ENCODE measurements around the gene CDR2L. TPM values are rescaled to one million over a fixed set of nuclear protein-coding genes. Genes with fewer than 3 reads are reported as not detected.

Gene CDR2L
- polyA plus RNA-seq, 2 of the 4 experiments (the other 2 are of a cell fraction): 18.5 to 34.0 TPM

DNA sequence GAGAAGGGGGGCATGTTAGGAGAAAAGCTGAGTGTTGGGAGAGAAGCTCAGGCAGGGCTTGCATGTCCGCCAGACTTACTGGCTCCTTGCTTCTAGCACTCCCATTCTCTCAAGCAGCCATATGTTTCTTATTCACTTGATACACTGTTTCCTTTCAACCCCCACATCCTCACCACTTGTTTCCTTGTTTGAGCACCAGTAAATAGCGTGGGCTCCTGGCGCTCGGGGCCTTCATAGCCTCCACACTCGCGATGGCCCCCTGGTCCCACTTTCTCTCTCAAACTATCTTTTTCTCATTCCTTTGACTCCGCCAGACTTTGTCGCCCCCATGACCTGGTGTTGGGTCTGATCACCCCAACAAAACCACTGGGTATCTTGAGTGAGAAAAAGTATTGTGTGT, 42.7 kb downstream of the CDR2L start:
- H3K4me2 ChIP-seq: no peak overlapping the region
- CTCF ChIA-PET: interaction anchor here (0.8 to 6.2 kb wide), 7 partner anchors 9 to 110 kb away, joined by 3 to 60 read pairs (median 7); partner anchors contain the start of gene MRPL58
- H3K4me3 ChIP-seq: no peak overlapping the region
- FAIRE-seq: no peak
- H3K9me3 ChIP-seq: no peaks in the 10 kb centered on the region
- WGBS (ENCODE audit: missing lambda C conversion rate): 74% methylated on average over 8 of the region's 8 CpGs
- no peak for ATAC-seq
- no peak for DNase-seq (ENCODE audit: low read depth in 1 of 2, low spot score in 1 of 2)
- no peak for TF ChIP-seq MYC (IDR thresholded peaks at IDR 0.05; ENCODE audit: borderline replicate concordance, low read length)
- TF ChIP-seq, protein P1, sequence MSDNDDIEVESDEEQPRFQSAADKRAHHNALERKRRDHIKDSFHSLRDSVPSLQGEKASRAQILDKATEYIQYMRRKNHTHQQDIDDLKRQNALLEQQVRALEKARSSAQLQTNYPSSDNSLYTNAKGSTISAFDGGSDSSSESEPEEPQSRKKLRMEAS (IDR thresholded peaks at IDR 0.05): no peak
- TF ChIP-seq FOSL2 (IDR thresholded peaks at IDR 0.05): no peak
- no peak for TF ChIP-seq FOSL2 (CRISPR knock-in tag; IDR thresholded peaks at IDR 0.05)
- TF ChIP-seq RARB (CRISPR knock-in tag; IDR thresholded peaks at IDR 0.05): no peak
- TF ChIP-seq KDM5A (IDR thresholded peaks at IDR 0.05): no peak
- no peak for TF ChIP-seq SMC3 (IDR thresholded peaks at IDR 0.05)
- TF ChIP-seq, protein P2, sequence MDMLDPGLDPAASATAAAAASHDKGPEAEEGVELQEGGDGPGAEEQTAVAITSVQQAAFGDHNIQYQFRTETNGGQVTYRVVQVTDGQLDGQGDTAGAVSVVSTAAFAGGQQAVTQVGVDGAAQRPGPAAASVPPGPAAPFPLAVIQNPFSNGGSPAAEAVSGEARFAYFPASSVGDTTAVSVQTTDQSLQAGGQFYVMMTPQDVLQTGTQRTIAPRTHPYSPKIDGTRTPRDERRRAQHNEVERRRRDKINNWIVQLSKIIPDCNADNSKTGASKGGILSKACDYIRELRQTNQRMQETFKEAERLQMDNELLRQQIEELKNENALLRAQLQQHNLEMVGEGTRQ (IDR thresholded peaks at IDR 0.05): no peak
- TF ChIP-seq, protein P3, sequence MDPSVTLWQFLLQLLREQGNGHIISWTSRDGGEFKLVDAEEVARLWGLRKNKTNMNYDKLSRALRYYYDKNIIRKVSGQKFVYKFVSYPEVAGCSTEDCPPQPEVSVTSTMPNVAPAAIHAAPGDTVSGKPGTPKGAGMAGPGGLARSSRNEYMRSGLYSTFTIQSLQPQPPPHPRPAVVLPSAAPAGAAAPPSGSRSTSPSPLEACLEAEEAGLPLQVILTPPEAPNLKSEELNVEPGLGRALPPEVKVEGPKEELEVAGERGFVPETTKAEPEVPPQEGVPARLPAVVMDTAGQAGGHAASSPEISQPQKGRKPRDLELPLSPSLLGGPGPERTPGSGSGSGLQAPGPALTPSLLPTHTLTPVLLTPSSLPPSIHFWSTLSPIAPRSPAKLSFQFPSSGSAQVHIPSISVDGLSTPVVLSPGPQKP (IDR thresholded peaks at IDR 0.05; ENCODE audit: low read depth, low read length): no peak
- TF ChIP-seq ZNF302 (CRISPR knock-in tag; IDR thresholded peaks at IDR 0.05): no peak
- H3K4me1 ChIP-seq: peaks cover 9% of the 10 kb centered on the region; the same call in 1 of the 3 replicates
- POLR2A ChIA-PET: no interaction called here
- H3K27ac ChIP-seq: no peak overlapping the region

DNA sequence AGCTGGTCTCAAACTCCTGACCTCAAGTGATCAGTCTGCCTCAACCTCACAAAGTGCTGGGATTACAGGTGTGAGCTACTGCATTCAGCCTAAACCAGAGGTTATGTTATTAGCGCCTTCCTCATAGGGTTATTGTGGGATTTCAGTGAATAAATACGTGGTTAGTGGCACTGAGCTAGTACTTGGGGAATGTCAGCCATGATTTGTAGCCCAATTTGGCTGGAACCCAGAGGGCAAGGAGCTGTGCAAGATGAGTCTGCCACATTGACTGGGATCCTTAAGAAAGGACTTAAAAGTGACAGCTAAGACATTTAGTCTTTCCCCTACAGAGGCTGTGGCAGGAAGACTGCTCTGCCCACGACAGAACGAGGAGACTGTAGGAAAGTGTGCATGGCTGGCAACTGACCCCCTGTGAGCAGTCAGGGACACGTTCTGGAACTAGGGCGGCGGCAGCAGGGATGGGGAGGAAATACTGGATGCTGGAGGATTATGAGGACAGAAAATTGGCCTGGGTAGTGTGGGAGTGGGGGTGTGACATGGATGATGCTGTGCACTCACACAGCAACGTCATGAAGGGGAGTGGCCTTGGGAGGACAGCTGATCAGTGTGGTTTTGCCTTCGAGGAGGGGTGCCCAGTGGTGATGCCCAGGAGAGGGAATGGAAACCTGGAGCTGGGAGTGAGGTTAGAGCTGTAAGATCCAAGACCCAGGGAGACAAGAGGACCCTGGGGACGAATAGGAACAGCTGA, 44.7 kb downstream of the CDR2L start:
- Histone ChIP-seq H3K4me2 (peak overlapping the region; percentile 89), H3K4me3 (peak overlapping the region; percentile 73), H3K4me1 (peaks cover 27% of the 10 kb centered on the region), H3K9me3 (no peaks in the 10 kb centered on the region), H3K27ac (peak overlapping the region; percentile 4 to 59; a peak in 4 of 6 replicates)
- CTCF ChIA-PET: interaction anchor here (0.6 to 6.2 kb wide), 15 partner anchors 11 to 113 kb away, joined by 3 to 60 read pairs (median 5); partner anchors contain the start of genes CDR2L, MRPL58, NT5C and OTOP2
- DNase-seq (ENCODE audit: low read depth in 1 of 2, low spot score in 1 of 2) (peak; percentile 86 to 98), FAIRE-seq (no peak), ATAC-seq (peak; percentile 26 to 38)
- WGBS (ENCODE audit: missing lambda C conversion rate): 35% methylated on average over 10 of the region's 10 CpGs
- POLR2A ChIA-PET: interaction anchor here (0.5 to 2.1 kb wide), 8 partner anchors 13 to 159 kb away, joined by 3 to 24 read pairs (median 4); partner anchors contain the start of genes FDXR, JPT1 and MRPL58
- TF ChIP-seq SMC3 (IDR thresholded peaks at IDR 0.05) (no peak), MAFK (IDR thresholded peaks at IDR 0.05; ENCODE audit: partially characterized antibody) (peak; percentile 33), ZC3H11A (IDR thresholded peaks at IDR 0.05) (0 out of 2 replicates have a peak, but pooled peaks have one; percentile 2)
- TF ChIP-seq, protein P4, sequence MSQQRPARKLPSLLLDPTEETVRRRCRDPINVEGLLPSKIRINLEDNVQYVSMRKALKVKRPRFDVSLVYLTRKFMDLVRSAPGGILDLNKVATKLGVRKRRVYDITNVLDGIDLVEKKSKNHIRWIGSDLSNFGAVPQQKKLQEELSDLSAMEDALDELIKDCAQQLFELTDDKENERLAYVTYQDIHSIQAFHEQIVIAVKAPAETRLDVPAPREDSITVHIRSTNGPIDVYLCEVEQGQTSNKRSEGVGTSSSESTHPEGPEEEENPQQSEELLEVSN (IDR thresholded peaks at IDR 0.05; ENCODE audit: borderline replicate concordance, low read depth): 0 out of 2 replicates have a peak, but pooled peaks have one; percentile 25
- TF ChIP-seq, protein P2 (IDR thresholded peaks at IDR 0.05): peak; percentile 17; the same call in 1 of the 2 replicates
- TF ChIP-seq, protein P1 (IDR thresholded peaks at IDR 0.05): peak; percentile 55; the same call in 1 of the 2 replicates

DNA sequence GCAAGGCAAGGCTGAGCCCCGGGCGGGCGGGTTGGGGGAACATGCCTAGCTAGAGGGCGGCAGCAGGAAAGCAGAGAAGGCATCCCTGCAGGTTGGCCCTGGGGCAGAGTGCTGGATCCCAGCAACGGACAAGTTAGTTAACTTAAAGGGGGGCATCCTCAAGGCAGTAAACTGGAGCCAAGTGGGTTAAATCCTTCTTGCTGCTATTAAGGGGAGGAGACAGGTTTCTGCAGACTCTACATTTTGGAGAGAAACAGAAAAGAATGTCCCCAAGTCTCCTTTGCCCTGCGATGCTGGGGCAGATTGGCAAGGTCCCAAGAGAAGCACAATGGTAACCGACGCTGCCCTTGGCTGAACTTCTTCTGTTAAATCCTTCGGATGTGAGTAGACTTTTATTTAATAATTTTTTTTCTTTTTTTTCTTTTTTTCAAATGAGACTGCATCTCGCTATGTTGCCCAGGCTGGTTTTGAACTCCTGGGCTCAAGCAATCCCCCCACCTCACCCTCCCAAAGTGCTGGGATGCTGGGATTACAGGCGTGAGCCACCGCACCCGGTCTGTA, 45.4 kb downstream of the CDR2L start:
- peak; percentile 48 to 52 for DNase-seq (ENCODE audit: low read depth in 1 of 2, low spot score in 1 of 2)
- WGBS (ENCODE audit: missing lambda C conversion rate): 4% methylated on average over 13 of the region's 13 CpGs
- H3K4me1 ChIP-seq: peaks cover 30% of the 10 kb centered on the region
- H3K9me3 ChIP-seq: no peaks in the 10 kb centered on the region
- peak overlapping the region; percentile 73 for H3K4me3 ChIP-seq
- POLR2A ChIA-PET: interaction anchor here (0.5 to 2.1 kb wide), 7 partner anchors 14 to 160 kb away, joined by 3 to 24 read pairs (median 4); partner anchors contain the start of genes FDXR, JPT1 and MRPL58
- H3K27ac ChIP-seq: peak overlapping the region; percentile 4 to 59; a peak in 4 of 6 replicates
- peak overlapping the region; percentile 89 for H3K4me2 ChIP-seq
- peak; percentile 0 to 2; a peak in 4 of 6 replicates for ATAC-seq
- CTCF ChIA-PET: interaction anchor here (1.1 to 6.2 kb wide), 9 partner anchors 13 to 114 kb away, joined by 3 to 60 read pairs (median 7); partner anchors contain the start of genes CDR2L, MRPL58 and NT5C
- FAIRE-seq: no peak
- TF ChIP-seq MAFK (IDR thresholded peaks at IDR 0.05; ENCODE audit: partially characterized antibody): no peak
- no peak for TF ChIP-seq TFCP2L1 (CRISPR knock-in tag; IDR thresholded peaks at IDR 0.05)
- TF ChIP-seq, protein P5, sequence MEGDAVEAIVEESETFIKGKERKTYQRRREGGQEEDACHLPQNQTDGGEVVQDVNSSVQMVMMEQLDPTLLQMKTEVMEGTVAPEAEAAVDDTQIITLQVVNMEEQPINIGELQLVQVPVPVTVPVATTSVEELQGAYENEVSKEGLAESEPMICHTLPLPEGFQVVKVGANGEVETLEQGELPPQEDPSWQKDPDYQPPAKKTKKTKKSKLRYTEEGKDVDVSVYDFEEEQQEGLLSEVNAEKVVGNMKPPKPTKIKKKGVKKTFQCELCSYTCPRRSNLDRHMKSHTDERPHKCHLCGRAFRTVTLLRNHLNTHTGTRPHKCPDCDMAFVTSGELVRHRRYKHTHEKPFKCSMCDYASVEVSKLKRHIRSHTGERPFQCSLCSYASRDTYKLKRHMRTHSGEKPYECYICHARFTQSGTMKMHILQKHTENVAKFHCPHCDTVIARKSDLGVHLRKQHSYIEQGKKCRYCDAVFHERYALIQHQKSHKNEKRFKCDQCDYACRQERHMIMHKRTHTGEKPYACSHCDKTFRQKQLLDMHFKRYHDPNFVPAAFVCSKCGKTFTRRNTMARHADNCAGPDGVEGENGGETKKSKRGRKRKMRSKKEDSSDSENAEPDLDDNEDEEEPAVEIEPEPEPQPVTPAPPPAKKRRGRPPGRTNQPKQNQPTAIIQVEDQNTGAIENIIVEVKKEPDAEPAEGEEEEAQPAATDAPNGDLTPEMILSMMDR (IDR thresholded peaks at IDR 0.05): no peak
- TF ChIP-seq, protein P1 (IDR thresholded peaks at IDR 0.05): no peak
- no peak for TF ChIP-seq ZC3H11A (IDR thresholded peaks at IDR 0.05)
- TF ChIP-seq ZSCAN20 (CRISPR knock-in tag; IDR thresholded peaks at IDR 0.05): no peak
- TF ChIP-seq NPAS2 (CRISPR knock-in tag; IDR thresholded peaks at IDR 0.05; ENCODE audit: borderline replicate concordance): no peak
- no peak for TF ChIP-seq GATA3 (IDR thresholded peaks at IDR 0.05; ENCODE audit: borderline replicate concordance)
- TF ChIP-seq FOSL2 (IDR thresholded peaks at IDR 0.05): no peak
- TF ChIP-seq FOSL2 (CRISPR knock-in tag; IDR thresholded peaks at IDR 0.05): no peak

Measured in A549 (cell line).